GM19463 (cell line): ENCODE results near the gene SPAAR.
"Not testable (repeated sequence)": the region's sequence is repeated elsewhere in the genome, so short reads cannot be mapped to it uniquely, and the experiment has no call there.

Source experiments
- ATAC-seq: cut with Tn5 transposase; IDR thresholded peaks from one replicate; pipeline ENCODE4 v1.9.1; 2021; ENCODE audit warnings: mild to moderate bottlenecking, moderate library complexity; ENCODE audit not compliant: unreplicated experiment

SPAAR gene

DNA sequence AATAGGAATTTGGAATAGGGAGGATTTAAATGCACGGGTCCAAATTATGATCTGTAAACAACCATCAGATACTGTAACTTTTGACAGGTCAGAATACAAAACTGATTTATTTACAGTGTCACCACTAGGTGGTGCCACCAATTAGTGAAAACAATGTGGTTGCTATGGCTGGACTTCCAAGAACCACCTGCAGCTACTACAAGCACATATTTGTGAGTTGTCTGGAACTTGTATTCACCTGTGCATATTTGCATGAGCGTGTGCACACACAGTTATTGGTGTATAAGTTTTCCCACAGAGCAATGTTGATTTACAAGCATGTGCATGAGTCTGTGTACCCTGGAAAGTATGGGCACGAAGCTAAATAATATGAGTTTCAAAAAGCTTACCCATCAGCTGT is 6.2 kb upstream of the SPAAR start:
- ATAC-seq, result no peak

DNA sequence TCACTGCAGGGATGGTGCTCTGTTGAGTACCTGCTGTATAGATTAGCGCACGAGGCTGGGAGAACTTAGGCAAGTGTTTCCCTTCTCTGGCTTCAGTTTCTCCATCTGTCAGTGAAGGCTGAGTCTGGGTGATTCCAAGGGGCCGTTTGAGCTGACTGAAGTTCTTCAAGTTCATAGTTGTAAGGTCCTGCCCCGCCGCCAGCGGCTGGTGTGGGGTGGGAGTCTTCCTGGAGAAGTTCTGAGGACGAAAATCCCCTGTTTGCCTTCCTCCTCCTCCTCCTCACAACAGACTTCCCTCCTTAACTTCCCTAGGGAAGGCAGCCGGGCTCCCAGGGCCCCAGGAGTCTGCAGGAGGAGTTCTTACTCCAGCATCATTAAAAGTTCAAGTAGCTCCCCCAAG is 5.0 kb upstream of the SPAAR start:
- ATAC-seq, result no peak

DNA sequence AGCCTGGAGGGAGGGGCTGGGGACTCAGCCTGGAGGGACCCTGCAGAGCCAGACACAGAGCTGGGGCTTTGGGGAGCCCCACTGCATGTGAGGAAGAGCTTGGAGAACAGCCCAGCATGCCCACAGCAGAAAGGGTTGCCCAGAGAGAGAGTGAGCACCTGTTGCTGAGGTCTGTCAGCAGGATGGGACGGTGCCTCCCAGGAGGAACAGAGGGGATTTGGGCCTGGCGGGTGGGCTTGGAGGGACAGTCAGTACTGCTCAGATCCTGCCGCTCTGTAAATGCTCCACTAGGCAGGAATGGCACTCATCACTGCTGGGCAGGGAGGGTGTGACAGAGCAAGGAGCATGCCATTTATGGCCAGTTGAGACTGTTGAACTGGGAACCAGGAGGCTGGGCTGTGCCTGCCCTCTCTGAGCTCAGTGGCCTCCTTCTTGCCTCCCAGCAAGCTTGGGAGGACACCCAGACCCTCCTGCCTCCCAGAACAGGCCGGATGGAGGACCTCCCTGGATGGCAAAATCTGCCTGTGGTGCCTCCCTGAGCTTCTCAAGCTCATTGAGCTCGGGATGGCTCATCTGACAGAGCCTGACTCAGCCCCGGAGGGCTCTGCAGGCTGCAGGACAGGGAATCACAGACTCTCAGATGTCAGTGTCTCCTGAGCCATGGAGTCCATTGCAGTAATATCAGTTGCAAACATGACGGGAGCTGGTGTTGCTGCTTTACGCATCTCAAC is 4.1 kb upstream of the SPAAR start:
- ATAC-seq, result no peak

DNA sequence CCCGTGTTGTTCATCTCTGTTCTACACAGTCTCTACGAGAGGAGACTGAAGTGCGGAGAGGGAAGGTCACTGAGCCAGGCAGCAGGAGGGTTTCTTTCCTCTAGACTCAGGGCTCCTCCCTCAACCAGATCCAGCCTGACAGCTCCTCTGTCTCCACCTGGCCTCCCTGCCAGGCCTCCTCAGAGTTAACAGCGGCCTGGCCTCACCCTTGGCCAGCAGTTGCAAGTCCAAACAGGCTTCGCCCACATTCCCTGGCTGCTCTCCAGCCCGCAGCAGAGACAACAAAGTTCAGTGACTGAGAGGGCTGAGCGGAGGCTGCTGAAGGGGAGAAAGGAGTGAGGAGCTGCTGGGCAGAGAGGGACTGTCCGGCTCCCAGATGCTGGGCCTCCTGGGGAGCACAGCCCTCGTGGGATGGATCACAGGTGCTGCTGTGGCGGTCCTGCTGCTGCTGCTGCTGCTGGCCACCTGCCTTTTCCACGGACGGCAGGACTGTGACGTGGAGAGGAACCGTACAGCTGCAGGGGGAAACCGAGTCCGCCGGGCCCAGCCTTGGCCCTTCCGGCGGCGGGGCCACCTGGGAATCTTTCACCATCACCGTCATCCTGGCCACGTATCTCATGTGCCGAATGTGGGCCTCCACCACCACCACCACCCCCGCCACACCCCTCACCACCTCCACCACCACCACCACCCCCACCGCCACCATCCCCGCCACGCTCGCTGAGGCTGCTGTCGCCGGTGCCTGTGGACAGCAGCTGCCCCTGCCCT is 3.2 kb upstream of the SPAAR start, which contains the start of gene HRCT1:
Gene HRCT1 (plus strand): TSS at position 291 of the 768 bp plus-strand sequence. CDS start 86 bp downstream, at position 377.
- no peak for ATAC-seq

DNA sequence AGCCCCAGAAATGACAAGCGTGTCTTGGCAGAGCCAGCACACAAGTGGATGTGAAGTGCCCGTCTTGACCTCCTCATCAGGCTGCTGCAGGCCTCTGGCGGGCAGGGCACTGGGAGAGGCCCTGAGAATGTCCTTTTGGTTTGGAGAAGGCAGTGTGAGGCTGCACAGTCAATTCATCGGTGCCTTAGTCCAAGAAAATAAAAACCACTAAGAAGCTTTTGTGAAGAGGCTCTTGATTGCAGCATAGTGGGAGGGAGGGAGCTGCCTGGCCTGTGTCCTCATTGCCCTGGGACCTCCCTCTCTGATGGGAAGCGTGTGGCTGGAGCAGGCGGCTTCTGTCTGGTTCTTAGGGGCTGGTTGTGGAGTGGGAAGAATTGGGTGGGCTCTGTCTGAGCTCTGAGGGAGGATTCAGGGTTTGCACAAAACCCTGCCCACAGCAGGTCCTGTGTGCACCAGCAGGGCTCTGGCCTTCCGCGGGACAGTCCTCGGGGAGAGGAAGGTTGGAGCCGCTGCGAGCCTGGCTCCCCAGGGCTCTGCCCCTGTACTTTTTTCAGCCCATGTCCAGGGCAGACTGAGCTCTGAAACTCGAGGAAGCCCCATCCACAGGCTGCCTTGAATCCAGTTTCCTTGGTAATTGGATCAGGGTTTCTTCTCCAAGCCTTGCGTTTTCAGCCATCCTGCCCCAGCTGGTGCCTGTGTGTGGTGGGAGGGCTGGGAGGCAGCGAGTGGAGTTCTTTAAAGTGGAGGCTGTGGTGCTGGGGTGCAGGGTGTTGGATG is 2.2 kb upstream of the SPAAR start:
- ATAC-seq, result no peak

DNA sequence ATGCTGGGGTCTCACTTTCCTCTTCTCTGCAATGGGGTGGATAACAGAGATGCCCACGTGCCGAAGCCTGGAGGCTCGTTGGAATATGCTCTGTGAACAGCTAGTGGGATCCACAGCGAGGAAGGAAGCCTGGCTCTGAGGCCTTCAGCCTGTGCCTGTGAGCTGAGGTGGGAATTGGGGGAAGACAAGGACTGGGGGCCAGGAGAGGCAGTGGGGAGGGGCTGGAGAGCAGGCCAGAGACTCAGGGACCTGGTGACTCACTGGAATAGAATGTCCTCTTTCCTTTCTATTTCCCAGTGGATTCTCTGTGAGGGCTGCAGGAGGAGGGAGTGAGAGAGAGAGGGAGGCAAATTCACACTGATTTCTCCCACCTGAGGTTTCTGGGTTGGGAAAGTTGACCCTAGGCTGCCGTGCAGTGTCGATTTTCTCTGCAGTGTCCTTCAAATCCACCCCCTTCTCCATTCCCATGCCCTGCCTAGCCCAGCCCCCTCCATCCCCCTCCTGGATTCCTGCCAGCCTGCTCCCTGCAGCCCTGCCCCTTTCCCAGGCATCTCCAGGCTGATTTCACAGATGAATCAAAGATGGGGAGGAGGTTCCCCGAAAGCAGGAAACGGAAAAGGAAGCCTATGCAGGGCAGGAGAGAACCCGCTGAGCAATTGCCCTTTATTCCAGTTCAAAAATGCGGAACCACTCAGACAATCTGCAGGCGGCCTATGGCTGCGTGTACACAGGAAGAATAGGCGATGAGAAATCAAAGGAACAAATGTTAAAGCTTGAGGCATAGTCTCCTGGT is 1.4 kb upstream of the SPAAR start:
- ATAC-seq, result no peak

DNA sequence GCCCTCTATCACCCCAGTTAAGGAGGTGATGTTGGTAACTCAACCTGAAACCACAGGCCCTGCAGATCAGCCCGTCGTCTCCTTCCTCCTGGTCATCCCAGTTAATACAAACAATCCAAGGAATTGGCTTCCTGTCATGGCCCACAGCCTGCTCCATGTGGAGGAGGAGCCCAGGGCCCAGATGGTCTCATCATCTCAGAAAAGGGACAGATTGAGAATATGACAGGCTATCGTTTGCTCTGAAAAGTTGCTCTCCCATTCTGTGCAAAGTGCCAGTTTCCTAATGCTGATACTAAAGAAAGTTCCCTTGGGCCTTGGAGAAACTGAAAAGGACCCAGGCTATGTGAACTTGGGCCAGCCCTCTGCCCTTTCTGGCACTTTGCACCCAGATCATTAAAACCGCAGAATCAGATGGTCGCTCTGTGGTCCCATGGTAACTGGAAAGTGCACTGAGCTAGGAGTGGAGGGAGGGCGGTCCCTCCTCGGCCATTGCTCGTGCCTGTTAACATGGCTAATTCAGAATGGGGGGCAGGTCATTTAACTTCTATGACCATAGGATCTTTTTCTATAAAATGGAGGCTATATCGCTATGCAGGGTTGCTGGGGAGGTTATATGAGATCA is 675 bp upstream of the SPAAR start:
- ATAC-seq, result no peak

DNA sequence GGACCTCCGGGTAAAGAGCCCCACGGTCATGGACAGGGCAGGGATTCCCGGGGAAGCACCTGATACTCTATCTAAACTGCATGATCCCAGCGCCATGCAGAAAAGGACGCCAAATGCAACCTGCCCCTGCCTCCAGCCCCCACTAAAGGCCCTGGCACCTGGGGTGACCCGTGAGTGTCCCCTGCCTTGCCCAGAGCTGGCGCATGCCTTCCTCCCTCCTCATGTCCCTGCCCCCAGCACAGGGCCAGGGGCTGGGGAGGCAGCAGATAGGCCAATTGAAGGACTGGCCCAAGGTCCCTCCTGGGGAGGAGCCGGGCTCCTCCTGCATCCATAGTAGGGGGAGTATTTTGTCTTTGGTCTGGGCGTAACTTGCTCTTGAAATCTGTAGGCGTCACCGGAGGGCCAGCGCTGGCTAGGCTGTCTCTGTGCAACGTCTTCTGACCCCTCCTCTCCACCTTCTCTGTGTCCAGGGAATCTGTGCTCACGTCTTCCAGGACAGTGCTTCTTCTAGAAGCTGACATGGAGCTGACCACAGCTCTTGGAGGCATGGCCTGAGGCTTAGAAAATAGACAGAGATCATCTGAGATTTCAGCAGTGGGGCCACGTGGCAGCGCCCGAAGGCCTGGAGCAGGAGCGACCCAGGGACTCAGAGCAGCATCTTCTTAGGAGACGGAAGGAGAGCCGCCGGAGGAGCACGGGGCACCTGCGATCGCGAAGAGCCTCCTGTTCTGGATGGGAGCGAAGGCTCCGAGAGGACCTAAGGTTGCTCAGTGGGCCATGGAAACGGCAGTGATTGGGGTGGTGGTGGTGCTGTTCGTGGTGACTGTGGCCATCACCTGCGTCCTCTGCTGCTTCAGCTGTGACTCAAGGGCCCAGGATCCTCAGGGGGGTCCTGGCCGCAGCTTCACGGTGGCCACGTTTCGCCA is 660 bp downstream of the SPAAR start:
- ATAC-seq, result no peak

DNA sequence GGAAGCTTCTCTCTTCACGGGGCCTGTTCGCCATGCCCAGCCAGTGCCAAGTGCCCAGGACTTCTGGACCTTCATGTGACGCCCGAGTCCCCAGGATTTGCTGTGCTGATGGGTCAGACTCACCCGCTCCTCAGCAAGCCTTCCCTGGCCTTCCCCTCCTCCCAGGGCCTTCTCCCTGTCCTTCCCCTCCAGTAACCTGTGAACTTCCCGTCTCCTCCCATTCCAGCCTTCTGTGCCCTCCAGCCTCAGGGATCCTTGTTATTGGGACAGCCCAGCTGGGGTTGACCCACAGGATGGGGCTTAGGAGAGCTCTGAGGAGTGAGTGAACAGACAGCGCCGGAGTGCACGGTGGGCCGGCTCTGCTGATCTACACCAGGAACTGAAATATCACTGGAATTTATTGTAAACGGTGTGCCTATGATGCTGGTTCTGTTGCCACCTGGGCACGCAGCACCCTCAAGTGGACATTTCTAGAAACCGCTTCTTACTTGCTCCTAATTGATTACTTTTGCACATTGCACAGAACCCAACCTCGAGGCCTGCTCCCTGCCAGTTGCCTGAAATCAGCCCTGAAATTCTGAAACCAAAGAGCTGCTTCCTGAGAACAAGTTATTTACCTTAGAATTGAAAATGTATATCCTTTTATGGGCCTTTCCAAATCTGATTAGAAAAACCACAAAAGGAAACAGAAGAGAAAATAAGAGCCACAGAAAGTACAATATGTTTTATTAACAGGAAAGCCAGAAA is 1.5 kb downstream of the SPAAR start:
- no peak for ATAC-seq

DNA sequence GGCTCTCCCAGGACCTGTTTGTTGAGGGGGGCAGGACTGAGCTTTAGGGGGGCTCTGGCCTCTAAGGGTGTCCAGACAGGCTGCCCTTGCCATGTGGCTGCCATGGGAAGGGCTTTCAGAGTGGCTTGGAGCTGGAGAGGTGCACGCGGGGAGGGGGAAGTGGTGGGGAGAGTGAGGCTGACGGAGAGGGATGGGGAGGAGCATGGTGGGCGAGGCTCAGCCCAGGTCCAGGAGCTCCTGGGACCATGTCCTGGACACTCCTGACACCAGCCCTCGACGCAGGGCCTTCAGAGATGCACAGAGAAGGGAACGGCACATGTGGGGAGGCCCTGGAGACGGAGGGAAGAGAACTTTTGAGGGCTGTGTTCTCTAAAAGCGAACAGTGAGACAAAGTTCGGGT is 2.4 kb downstream of the SPAAR start:
- no peak for ATAC-seq

DNA sequence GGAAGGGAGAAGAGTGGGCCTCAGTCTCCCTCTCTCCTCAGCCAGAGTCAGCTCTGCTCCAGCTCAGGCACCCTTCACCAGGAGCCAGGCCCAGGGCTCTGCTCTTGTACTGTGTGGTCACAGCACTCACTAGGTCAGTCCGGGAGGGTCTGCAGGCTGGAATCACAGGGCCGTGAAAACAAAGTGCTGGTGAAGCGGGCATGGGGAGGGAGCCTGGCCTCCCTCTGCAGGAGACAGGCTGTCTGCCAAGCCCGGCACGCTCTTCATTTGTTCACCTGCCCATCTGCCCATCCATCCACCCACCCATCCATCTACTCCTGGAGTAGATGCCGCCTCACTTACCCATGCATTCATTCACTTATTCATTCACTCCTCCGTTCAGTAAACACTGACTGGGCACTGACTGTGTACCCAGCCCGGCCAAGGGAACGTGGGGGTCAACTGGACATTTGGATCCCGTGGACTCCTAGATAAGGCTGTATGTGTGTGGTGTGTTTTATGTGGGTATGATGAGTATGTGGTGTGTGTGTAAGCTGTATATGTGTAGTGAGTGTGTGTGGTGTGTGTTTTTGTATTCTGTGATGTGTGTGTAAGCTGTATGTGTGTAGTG is 3.6 kb downstream of the SPAAR start:
- no peak for ATAC-seq

DNA sequence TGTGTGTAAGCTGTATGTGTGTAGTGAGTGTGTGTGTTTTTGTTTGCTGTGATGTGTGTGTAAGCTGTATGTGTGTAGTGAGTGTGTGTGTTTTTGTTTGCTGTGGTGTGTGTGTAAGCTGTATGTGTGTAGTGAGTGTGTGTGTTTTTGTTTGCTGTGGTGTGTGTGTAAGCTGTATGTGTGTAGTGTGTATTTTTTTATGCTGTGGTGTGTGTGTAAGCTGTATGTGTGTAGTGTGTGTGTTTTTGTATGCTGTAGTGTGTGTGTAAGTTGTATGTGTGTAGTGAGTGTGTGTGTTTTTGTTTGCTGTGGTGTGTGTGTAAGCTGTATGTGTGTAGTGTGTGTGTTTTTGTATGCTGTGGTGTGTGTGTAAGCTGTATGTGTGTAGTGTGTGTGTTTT is 4.1 kb downstream of the SPAAR start:
- ATAC-seq, result not testable (repeated sequence)

DNA sequence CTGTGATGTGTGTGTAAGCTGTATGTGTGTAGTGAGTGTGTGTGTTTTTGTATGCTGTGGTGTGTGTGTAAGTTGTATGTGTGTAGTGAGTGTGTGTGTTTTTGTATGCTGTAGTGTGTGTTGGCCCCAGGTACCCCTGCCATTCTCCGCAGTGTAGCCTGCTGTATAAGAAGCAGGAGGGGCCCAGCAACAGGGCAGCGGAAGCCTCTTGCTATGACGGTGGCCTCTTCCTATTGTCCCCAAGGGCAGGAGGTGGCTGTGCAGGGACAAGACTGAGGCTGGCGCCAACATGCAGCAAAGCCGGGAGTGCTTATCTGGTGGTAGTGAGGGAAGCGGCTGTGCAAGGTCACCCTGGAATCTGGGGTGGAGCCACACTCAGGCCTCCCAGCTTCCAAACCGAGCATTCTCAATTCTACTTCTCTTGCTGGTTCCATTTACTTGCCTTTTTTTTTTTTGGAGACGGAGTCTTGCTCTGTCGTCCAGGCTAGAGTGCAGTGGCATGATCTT is 5.1 kb downstream of the SPAAR start:
- ATAC-seq, result no peak

DNA sequence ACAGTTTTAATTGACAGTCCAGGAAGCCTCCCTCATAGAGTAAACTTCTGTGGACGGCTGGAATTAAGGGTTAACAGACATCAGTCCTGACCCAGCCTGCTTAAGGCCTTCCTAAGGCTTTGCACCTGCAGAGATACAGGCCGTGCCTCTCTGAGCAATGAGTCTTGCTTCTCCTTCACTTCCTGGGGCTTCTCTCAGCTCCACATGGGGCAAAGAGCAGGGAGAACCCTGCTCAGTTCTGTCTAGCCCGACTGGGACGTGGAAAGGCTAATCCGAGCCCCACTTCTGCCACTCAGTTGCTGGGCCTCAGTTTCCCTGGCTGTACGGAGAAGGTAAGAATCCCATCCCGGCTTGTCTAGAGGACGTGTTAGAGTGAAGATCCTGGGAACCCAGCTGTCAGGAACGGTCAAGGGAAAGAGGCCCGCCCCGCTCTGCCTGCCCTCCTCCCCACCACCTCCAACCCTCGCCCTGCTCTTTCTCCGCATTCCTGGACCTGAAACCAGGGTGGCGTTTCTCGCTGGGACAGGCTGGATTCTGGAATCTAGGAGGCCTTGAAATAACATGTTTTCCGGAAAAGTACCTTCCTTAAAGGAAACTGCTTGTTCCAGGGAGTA is 6.5 kb downstream of the SPAAR start:
- ATAC-seq, result no peak

DNA sequence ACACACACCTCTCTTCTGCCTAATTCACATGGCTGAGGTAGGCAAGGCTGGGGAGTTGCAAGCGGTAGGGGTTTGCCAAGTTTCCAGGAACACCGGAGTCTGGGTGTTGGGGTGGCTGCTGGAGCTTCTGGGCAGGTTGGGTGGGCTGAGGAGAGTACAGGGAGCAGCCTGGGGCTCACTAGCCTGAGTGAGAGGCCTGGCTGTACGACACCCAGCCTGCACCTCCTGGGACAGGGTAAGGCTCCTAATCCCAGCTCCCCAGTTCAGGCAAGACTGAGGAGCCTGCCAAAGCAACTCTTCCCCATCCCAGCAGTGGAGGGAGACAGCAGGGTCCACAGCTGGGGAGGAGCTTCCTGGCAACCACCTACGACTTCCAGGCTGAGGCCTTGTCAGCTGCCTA is 8.0 kb downstream of the SPAAR start:
- no peak for ATAC-seq

DNA sequence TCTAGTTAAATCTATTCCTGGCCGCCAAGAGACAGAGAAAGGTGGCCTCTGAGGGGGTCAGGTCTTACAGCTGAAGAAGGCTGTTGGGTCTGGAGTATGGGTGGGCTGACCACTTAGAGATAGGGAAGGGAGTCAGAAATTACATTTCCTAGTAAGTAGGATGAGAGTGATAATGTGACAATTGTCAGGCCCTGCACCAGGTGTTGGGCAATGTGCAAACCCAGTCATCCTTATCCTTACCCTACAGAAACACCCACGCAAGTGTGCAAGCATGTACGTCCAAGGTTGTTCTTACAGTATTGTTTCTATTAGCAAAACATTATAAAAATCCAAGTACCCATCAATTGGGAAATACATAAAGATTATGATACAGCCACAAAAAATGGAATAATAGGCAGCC is 9.5 kb downstream of the SPAAR start:
- ATAC-seq, result no peak

DNA sequence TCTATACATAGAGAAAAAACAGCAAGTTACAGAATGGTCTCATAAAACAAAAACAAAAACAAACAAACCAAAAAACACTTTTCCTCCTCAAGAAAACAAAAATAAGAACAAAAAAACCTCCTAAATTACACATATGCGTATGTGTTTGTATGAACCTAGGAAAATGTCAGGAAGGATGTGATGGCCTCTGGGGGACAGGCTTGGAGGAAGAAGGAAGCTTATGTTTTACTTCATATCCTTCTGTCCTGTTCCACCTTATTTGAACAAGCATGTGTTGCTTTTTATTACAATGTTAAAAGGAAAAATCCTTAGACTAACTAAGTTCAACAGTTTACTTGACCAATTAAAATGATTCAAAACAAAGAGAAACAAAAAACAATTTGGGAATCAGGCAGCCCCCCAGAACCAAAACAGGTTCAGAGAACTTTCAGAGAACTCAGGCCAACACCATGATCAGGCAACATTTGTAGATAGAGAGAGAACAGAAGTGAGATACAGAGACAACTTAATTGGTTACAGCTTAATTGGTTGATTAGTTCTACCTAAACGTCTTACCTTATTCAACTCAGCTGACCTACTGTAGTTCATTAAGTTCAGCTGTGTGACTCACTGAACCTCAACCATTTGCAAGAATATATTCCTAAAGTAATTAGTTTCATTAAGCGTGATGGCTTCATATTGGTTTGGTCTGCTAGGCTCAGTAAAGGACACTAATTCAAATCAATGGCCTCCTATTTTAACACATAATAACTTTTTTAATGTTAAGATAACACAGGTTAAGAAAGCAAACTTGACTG is 10.1 kb downstream of the SPAAR start:
- no peak for ATAC-seq
